NCI-H1092 treated with DMSO at 0.1 percent for 48 hours (cell line): ENCODE data around the gene ACTL6B.
"Not testable (repeated sequence)": the region's sequence is repeated elsewhere in the genome, so short reads cannot be mapped to it uniquely, and the experiment has no call there.

Experiments used
- DNase-seq: peaks from one replicate; lab custom pipeline; 2025; lab: John Stamatoyannopoulos, UW

ACTL6B gene

GRCh38 chr7:100655908-100656674 is at the start of gene ACTL6B:
Gene ACTL6B (minus strand): TSS chr7:100656448. CDS start chr7:100656354, 94 bp downstream.
- peak; percentile 87 for DNase-seq

- DNase-seq: peak; percentile 87
Measured at GRCh38 chr7:100705320-100705752, 49.1 kb upstream of the ACTL6B start.

- DNase-seq: not testable (repeated sequence)
Measured at GRCh38 chr7:100701089-100701488, 44.8 kb upstream of the ACTL6B start.

- DNase-seq: no peak
Measured at GRCh38 chr7:100699018-100699417, 42.8 kb upstream of the ACTL6B start.

- DNase-seq: no peak
Measured at GRCh38 chr7:100696123-100696521, 39.9 kb upstream of the ACTL6B start.

- peak; percentile 51 for DNase-seq
Measured at GRCh38 chr7:100694098-100694745, 38.0 kb upstream of the ACTL6B start, which contains the start of gene GIGYF1. Gene GIGYF1 (minus strand): TSS chr7:100694250. CDS start chr7:100688238, 6,012 bp downstream.

- DNase-seq: no peak
Measured at GRCh38 chr7:100693312-100694097, 37.3 kb upstream of the ACTL6B start.

- no peak for DNase-seq
Measured at GRCh38 chr7:100692578-100692961, 36.3 kb upstream of the ACTL6B start.

- DNase-seq: peak; percentile 68
Measured at GRCh38 chr7:100691676-100692577, 35.7 kb upstream of the ACTL6B start.

- DNase-seq: no peak
Measured at GRCh38 chr7:100689230-100690135, 33.2 kb upstream of the ACTL6B start.

- no peak for DNase-seq
Measured at GRCh38 chr7:100688326-100688860, 32.1 kb upstream of the ACTL6B start.

- DNase-seq: no peak
Measured at GRCh38 chr7:100687751-100688300, 31.6 kb upstream of the ACTL6B start.

GRCh38 chr7:100687261-100687660 is 31.0 kb upstream of the ACTL6B start:
- no peak for DNase-seq

GRCh38 chr7:100686822-100687211 is 30.6 kb upstream of the ACTL6B start:
- no peak for DNase-seq

- DNase-seq: no peak
Measured at GRCh38 chr7:100686201-100686821, 30.1 kb upstream of the ACTL6B start.

GRCh38 chr7:100685631-100686145 is 29.4 kb upstream of the ACTL6B start:
- DNase-seq: no peak

GRCh38 chr7:100685049-100685605 is 28.9 kb upstream of the ACTL6B start:
- DNase-seq: no peak

GRCh38 chr7:100684534-100685042 is 28.3 kb upstream of the ACTL6B start:
- no peak for DNase-seq
